ENCODE measurements around the gene C7orf57. TPM values are rescaled to one million over a fixed set of nuclear protein-coding genes. Genes with fewer than 3 reads are reported as not detected.

The C7orf57 gene
- total RNA-seq, 1 experiment from 2014 or later = 0.33 TPM

- TF ChIP-seq CTCF (IDR thresholded peaks at IDR 0.05; ENCODE audit: unreplicated experiment) = no peak
- no peaks in the 10 kb centered on the region for H3K9me3 Mint-ChIP-seq (ENCODE audit: low read depth, unreplicated experiment)
- no peak overlapping the region for H3K27ac Mint-ChIP-seq (ENCODE audit: unreplicated experiment)
- H3K4me1 Mint-ChIP-seq (ENCODE audit: low read depth, unreplicated experiment) = peaks cover 3% of the 10 kb centered on the region
- no TSS peak for BruUV-seq (replicated peaks)
- H3K4me3 Mint-ChIP-seq (ENCODE audit: low read depth, unreplicated experiment) = no peak overlapping the region
- CTCF ChIA-PET = no interaction called here
- intact Hi-C loops (cut with micrococcal nuclease; ENCODE audit: unreplicated experiment) = no loop called here
- no peaks in the 10 kb centered on the region for H3K36me3 Mint-ChIP-seq (ENCODE audit: insufficient read depth, unreplicated experiment)
- no peak for DNase-seq
- H3K27me3 Mint-ChIP-seq (ENCODE audit: unreplicated experiment) = peaks cover 40% of the 10 kb centered on the region
Observed at GRCh38 chr7:48041653-48041970, 6.3 kb downstream of the C7orf57 start.

- Mint-ChIP-seq H3K9me3 (ENCODE audit: low read depth, unreplicated experiment) (no peaks in the 10 kb centered on the region), H3K4me3 (ENCODE audit: low read depth, unreplicated experiment) (no peak overlapping the region), H3K27me3 (ENCODE audit: unreplicated experiment) (peaks cover 35% of the 10 kb centered on the region), H3K36me3 (ENCODE audit: insufficient read depth, unreplicated experiment) (no peaks in the 10 kb centered on the region), H3K27ac (ENCODE audit: unreplicated experiment) (no peak overlapping the region), H3K4me1 (ENCODE audit: low read depth, unreplicated experiment) (no peaks in the 10 kb centered on the region)
- BruUV-seq (replicated peaks) = no TSS peak
- no peak for TF ChIP-seq CTCF (IDR thresholded peaks at IDR 0.05; ENCODE audit: unreplicated experiment)
- DNase-seq = no peak
- CTCF ChIA-PET = no interaction called here
- intact Hi-C loops (cut with micrococcal nuclease; ENCODE audit: unreplicated experiment) = no loop called here
Observed at GRCh38 chr7:48042216-48042615, 6.9 kb downstream of the C7orf57 start.

- CTCF ChIA-PET = interaction anchor here (0.7 to 0.9 kb wide), 2 partner anchors 46 to 62 kb away, joined by 4 to 5 read pairs; partner anchors contain the start of gene UPP1
- Mint-ChIP-seq H3K4me3 (ENCODE audit: low read depth, unreplicated experiment) (no peak overlapping the region), H3K27me3 (ENCODE audit: unreplicated experiment) (peaks cover 31% of the 10 kb centered on the region), H3K4me1 (ENCODE audit: low read depth, unreplicated experiment) (no peaks in the 10 kb centered on the region), H3K36me3 (ENCODE audit: insufficient read depth, unreplicated experiment) (no peaks in the 10 kb centered on the region), H3K27ac (ENCODE audit: unreplicated experiment) (no peak overlapping the region), H3K9me3 (ENCODE audit: low read depth, unreplicated experiment) (no peaks in the 10 kb centered on the region)
- no TSS peak for BruUV-seq (replicated peaks)
- intact Hi-C loops (cut with micrococcal nuclease; ENCODE audit: unreplicated experiment) = no loop called here
- TF ChIP-seq CTCF (IDR thresholded peaks at IDR 0.05; ENCODE audit: unreplicated experiment) = no peak
- no peak for DNase-seq
Observed at GRCh38 chr7:48042636-48043035, 7.3 kb downstream of the C7orf57 start.

- DNase-seq = no peak
- intact Hi-C loops (cut with micrococcal nuclease; ENCODE audit: unreplicated experiment) = no loop called here
- BruUV-seq (replicated peaks) = no TSS peak
- CTCF ChIA-PET = no interaction called here
- Mint-ChIP-seq H3K4me1 (ENCODE audit: low read depth, unreplicated experiment) (no peaks in the 10 kb centered on the region), H3K36me3 (ENCODE audit: insufficient read depth, unreplicated experiment) (no peaks in the 10 kb centered on the region), H3K4me3 (ENCODE audit: low read depth, unreplicated experiment) (no peak overlapping the region), H3K27me3 (ENCODE audit: unreplicated experiment) (peaks cover 21% of the 10 kb centered on the region), H3K9me3 (ENCODE audit: low read depth, unreplicated experiment) (no peaks in the 10 kb centered on the region), H3K27ac (ENCODE audit: unreplicated experiment) (no peak overlapping the region)
- no peak for TF ChIP-seq CTCF (IDR thresholded peaks at IDR 0.05; ENCODE audit: unreplicated experiment)
Observed at GRCh38 chr7:48045195-48045765, 9.9 kb downstream of the C7orf57 start.

Data from Calu3 (cell line).